SK-N-SH treated with all-trans-retinoic acid at 6 μM for 48 hours (cell line): ENCODE measurements around the gene SAPCD2.

Experiments
- ATAC-seq: fragments of 200-7000 bp; cut with Tn5 transposase; 3 replicates; pipeline ENCODE4 v1.9.1; 2020; ENCODE audit warnings: mild to moderate bottlenecking, moderate library complexity
- BACH2 ChIP-seq: fragments of 250-450 bp; sonication (Bioruptor Pico); IDR thresholded peaks from 2 replicates; pipeline ENCODE4 v1.9.0; 2021; ENCODE audit warnings: mild to moderate bottlenecking, borderline replicate concordance
- GLIS3 ChIP-seq: fragments of 250-450 bp; sonication (Bioruptor Pico); IDR thresholded peaks from 2 replicates; pipeline ENCODE4 v1.5.0; 2020; ENCODE audit warnings: mild to moderate bottlenecking, moderate library complexity
- ISL1 ChIP-seq: fragments of 250-450 bp; sonication (Bioruptor Pico); IDR thresholded peaks from 2 replicates; pipeline ENCODE4 v2.1.2; 2022; ENCODE audit warnings: mild to moderate bottlenecking, moderate library complexity
- OSR1 ChIP-seq: fragments of 250-450 bp; sonication (Bioruptor Pico); IDR thresholded peaks from 2 replicates; pipeline ENCODE4 v1.8.0; 2022; ENCODE audit warnings: moderate library complexity, mild to moderate bottlenecking, inconsistent platforms
- PPARA ChIP-seq: fragments of 250-450 bp; sonication (Bioruptor Pico); IDR thresholded peaks from 2 replicates; pipeline ENCODE4 v1.5.0; 2020; ENCODE audit warnings: mild to moderate bottlenecking, borderline replicate concordance
- SNAI2 ChIP-seq: fragments of 250-450 bp; sonication (Bioruptor Pico); IDR thresholded peaks from 2 replicates; pipeline ENCODE4 v1.5.0; 2020; ENCODE audit warnings: mild to moderate bottlenecking, moderate library complexity
- TCF4 ChIP-seq: fragments of 250-450 bp; sonication (Bioruptor Pico); IDR thresholded peaks from 2 replicates; pipeline ENCODE4 v1.8.0; 2021; ENCODE audit warnings: mild to moderate bottlenecking, moderate library complexity, borderline replicate concordance
- TOX ChIP-seq: fragments of 250-450 bp; sonication (Bioruptor Pico); IDR thresholded peaks from 2 replicates; pipeline ENCODE4 v1.8.0; 2021; ENCODE audit warnings: mild to moderate bottlenecking, moderate library complexity, borderline replicate concordance
- ZC3H10 ChIP-seq: fragments of 250-450 bp; sonication (Bioruptor Pico); IDR thresholded peaks from 2 replicates; pipeline ENCODE4 v1.5.1; 2021; ENCODE audit warnings: mild to moderate bottlenecking, moderate library complexity
- ZFP3 ChIP-seq: fragments of 250-450 bp; sonication (Bioruptor Pico); IDR thresholded peaks from 2 replicates; pipeline ENCODE4 v1.5.0; 2020; ENCODE audit warnings: mild to moderate bottlenecking, moderate library complexity
- ZFP30 ChIP-seq: fragments of 450-650 bp; formaldehyde crosslinking; IDR thresholded peaks from 2 replicates; pipeline ENCODE4 v1.5.0; 2022; ENCODE audit warnings: mild to moderate bottlenecking, moderate library complexity
- ZNF565 ChIP-seq: fragments of 450-650 bp; formaldehyde crosslinking; conservative IDR thresholded peaks from 2 replicates; pipeline ENCODE4 v1.5.0; 2020; ENCODE audit warnings: low read depth, mild to moderate bottlenecking, moderate library complexity
- ZNF70 ChIP-seq: fragments of 450-650 bp; formaldehyde crosslinking; IDR thresholded peaks from 2 replicates; pipeline ENCODE4 v1.5.0; 2020; ENCODE audit warnings: mild to moderate bottlenecking, moderate library complexity
- ZNF8 ChIP-seq: fragments of 450-650 bp; formaldehyde crosslinking; IDR thresholded peaks from 2 replicates; pipeline ENCODE4 v1.5.0; 2020; ENCODE audit warnings: mild to moderate bottlenecking, moderate library complexity
- TF ChIP-seq, protein P1 (sequence below): fragments of 250-450 bp; sonication (Bioruptor Pico); IDR thresholded peaks from 2 replicates; pipeline ENCODE4 v1.5.0; 2020; ENCODE audit warnings: mild to moderate bottlenecking, moderate library complexity
- TF ChIP-seq, protein P2 (sequence below): fragments of 250-450 bp; sonication (Bioruptor Pico); IDR thresholded peaks from 2 replicates; pipeline ENCODE4 v1.8.0; 2020; ENCODE audit warnings: mild to moderate bottlenecking, moderate library complexity, borderline replicate concordance
- TF ChIP-seq, protein P3 (sequence below): fragments of 250-450 bp; sonication (Bioruptor Pico); IDR thresholded peaks from 2 replicates; pipeline ENCODE4 v1.5.1; 2020; ENCODE audit warnings: low read depth, mild to moderate bottlenecking, moderate library complexity

Gene SAPCD2

DNA sequence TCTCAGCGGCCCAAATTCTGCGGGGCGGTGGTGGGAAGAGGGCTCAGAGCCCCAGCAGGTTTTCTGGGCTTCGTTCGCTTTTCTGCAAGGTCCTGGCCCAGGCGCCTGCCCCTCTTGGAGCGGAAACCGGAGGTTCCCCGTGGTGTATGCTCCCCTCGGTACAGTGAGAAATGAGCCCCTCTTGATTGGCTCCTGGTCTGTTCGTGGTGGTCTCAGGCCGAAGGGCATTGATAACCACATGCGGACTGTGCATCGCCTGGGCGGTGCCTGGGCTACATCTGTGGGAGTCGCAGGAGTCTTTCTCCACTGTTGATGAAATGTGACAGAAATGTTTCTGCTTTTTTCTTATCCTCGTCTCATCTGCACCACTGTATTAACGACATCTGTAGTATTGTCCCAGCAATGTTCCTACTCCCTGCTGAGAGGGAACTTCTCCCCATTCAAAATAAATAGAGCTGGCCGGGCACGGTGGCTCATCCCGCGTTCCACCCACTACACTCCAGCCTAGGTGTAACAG, 17.1 kb upstream of the SAPCD2 start:
- ATAC-seq: no peak
- TF ChIP-seq, protein P1, sequence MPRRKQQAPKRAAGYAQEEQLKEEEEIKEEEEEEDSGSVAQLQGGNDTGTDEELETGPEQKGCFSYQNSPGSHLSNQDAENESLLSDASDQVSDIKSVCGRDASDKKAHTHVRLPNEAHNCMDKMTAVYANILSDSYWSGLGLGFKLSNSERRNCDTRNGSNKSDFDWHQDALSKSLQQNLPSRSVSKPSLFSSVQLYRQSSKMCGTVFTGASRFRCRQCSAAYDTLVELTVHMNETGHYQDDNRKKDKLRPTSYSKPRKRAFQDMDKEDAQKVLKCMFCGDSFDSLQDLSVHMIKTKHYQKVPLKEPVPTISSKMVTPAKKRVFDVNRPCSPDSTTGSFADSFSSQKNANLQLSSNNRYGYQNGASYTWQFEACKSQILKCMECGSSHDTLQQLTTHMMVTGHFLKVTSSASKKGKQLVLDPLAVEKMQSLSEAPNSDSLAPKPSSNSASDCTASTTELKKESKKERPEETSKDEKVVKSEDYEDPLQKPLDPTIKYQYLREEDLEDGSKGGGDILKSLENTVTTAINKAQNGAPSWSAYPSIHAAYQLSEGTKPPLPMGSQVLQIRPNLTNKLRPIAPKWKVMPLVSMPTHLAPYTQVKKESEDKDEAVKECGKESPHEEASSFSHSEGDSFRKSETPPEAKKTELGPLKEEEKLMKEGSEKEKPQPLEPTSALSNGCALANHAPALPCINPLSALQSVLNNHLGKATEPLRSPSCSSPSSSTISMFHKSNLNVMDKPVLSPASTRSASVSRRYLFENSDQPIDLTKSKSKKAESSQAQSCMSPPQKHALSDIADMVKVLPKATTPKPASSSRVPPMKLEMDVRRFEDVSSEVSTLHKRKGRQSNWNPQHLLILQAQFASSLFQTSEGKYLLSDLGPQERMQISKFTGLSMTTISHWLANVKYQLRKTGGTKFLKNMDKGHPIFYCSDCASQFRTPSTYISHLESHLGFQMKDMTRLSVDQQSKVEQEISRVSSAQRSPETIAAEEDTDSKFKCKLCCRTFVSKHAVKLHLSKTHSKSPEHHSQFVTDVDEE (CRISPR knock-in tag): no peak
- TF ChIP-seq BACH2 (CRISPR knock-in tag): no peak
- TF ChIP-seq ZNF70 (CRISPR knock-in tag): no peak
- TF ChIP-seq ZFP3: no peak
- TF ChIP-seq OSR1 (CRISPR knock-in tag): no peak
- no peak for TF ChIP-seq SNAI2 (CRISPR knock-in tag)

GRCh38 chr9:137086531-137087408, 16.4 kb upstream of the SAPCD2 start, which contains the start of gene MAN1B1:
TSS of gene MAN1B1 (plus strand) at chr9:137086985. CDS start at chr9:137087000, 15 bp downstream.
- ATAC-seq: peak; percentile 86
- TF ChIP-seq ZNF8 (CRISPR knock-in tag) (no peak), ZNF565 (CRISPR knock-in tag) (peak; percentile 96), BACH2 (CRISPR knock-in tag) (no peak)

DNA sequence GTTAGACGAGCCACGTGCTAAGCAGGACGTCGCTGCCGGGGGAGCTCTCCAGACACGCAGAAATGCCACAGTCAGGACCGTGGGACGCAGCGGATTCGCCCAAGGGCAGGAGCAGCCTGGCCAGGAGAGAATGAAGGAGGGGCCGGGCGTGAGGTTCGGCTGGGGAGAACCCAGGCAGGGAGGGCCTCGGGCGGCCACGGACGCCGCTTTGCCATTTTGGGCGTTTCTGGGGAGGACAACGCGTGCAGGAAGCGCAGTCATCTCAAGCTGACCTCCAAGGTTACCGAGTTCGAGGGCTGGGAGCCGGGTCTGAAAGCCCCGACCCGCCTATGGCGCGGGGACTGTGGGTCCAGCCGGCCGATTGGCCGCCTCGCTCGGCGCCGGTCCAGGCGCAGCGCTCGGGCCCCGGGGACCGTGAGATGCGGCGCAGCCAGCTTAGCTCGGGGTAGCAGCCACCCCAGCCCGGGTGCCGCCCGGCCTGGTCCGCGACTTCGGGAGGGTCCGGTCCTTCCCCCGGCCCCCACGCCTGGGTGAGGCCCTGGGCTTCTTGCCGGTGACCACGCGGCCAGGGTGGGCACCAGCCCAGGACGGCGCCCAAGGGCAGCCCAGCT, 15.7 kb upstream of the SAPCD2 start:
- peak; percentile 21 for ATAC-seq
- TF ChIP-seq GLIS3 (CRISPR knock-in tag) (no peak), ZNF70 (CRISPR knock-in tag) (no peak), ZNF565 (CRISPR knock-in tag) (no peak), PPARA (no peak), OSR1 (CRISPR knock-in tag) (no peak), BACH2 (CRISPR knock-in tag) (no peak), ZFP3 (no peak), TOX (no peak), ZFP30 (no peak), ZC3H10 (CRISPR knock-in tag) (no peak), ISL1 (CRISPR knock-in tag) (no peak), TCF4 (CRISPR knock-in tag) (no peak), ZNF8 (CRISPR knock-in tag) (no peak)
- TF ChIP-seq, protein P2, sequence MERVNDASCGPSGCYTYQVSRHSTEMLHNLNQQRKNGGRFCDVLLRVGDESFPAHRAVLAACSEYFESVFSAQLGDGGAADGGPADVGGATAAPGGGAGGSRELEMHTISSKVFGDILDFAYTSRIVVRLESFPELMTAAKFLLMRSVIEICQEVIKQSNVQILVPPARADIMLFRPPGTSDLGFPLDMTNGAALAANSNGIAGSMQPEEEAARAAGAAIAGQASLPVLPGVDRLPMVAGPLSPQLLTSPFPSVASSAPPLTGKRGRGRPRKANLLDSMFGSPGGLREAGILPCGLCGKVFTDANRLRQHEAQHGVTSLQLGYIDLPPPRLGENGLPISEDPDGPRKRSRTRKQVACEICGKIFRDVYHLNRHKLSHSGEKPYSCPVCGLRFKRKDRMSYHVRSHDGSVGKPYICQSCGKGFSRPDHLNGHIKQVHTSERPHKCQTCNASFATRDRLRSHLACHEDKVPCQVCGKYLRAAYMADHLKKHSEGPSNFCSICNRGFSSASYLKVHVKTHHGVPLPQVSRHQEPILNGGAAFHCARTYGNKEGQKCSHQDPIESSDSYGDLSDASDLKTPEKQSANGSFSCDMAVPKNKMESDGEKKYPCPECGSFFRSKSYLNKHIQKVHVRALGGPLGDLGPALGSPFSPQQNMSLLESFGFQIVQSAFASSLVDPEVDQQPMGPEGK: no peak
- TF ChIP-seq, protein P1 (CRISPR knock-in tag): no peak
- TF ChIP-seq, protein P3, sequence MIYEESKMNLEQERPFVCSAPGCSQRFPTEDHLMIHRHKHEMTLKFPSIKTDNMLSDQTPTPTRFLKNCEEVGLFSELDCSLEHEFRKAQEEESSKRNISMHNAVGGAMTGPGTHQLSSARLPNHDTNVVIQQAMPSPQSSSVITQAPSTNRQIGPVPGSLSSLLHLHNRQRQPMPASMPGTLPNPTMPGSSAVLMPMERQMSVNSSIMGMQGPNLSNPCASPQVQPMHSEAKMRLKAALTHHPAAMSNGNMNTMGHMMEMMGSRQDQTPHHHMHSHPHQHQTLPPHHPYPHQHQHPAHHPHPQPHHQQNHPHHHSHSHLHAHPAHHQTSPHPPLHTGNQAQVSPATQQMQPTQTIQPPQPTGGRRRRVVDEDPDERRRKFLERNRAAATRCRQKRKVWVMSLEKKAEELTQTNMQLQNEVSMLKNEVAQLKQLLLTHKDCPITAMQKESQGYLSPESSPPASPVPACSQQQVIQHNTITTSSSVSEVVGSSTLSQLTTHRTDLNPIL (CRISPR knock-in tag): no peak

DNA sequence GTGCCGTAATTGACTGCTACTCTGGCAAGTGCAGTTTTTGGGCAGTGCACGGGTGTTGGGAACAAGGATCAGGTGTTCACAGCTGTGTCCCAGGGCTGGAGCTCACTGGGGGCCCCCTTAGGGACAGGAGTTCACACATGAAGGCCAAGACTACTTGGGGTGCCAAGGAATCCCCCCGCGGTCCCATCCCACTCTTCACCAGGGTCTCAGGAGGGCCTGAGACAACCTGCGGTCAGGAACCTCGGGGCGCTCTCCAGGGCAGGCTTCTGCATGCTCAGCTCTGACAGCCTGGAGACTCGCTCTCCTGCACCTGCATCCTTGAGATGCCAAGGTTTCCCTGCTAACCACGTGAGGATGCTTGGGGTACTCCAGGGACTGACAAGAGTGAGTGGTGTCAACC, 14.2 kb upstream of the SAPCD2 start:
- no peak for TF ChIP-seq ZNF8 (CRISPR knock-in tag)
- TF ChIP-seq, all 23 proteins: peak for 0
- no peak for ATAC-seq
